HG03066 (cell line): ENCODE results near the gene AMH.

Source experiments
- ATAC-seq: cut with Tn5 transposase; IDR thresholded peaks from one replicate; pipeline ENCODE4 v1.9.1; 2021; ENCODE audit warnings: low read depth; ENCODE audit not compliant: unreplicated experiment

Gene AMH

GRCh38 chr19:2233601-2234280 lies 15.4 kb upstream of the AMH start:
- no peak for ATAC-seq

- no peak for ATAC-seq
Observed at GRCh38 chr19:2234996-2235380, 14.1 kb upstream of the AMH start.

- no peak for ATAC-seq
Observed at GRCh38 chr19:2235381-2236063, 13.6 kb upstream of the AMH start.

GRCh38 chr19:2236064-2236313 lies 13.1 kb upstream of the AMH start:
- no peak for ATAC-seq

- ATAC-seq: peak; percentile 63
Observed at GRCh38 chr19:2236314-2237050, 12.6 kb upstream of the AMH start, which contains the start of the genes PLEKHJ1 and SF3A2. Gene PLEKHJ1, minus strand, starts transcription at chr19:2236329. Its CDS starts 81 bp downstream, at chr19:2236248. Gene SF3A2, plus strand, starts transcription at chr19:2236824. Its CDS starts 6,595 bp downstream, at chr19:2243419.

- ATAC-seq: no peak
Observed at GRCh38 chr19:2237051-2237868, 11.9 kb upstream of the AMH start.

GRCh38 chr19:2237869-2238153 lies 11.3 kb upstream of the AMH start:
- ATAC-seq: no peak

- ATAC-seq: no peak
Observed at GRCh38 chr19:2239173-2239572, 9.9 kb upstream of the AMH start.

GRCh38 chr19:2239771-2240770 lies 9.1 kb upstream of the AMH start:
- no peak for ATAC-seq

GRCh38 chr19:2240881-2241760 lies 8.0 kb upstream of the AMH start:
- no peak for ATAC-seq

- ATAC-seq: no peak
Observed at GRCh38 chr19:2242092-2242537, 7.0 kb upstream of the AMH start.

- ATAC-seq: no peak
Observed at GRCh38 chr19:2242816-2243215, 6.3 kb upstream of the AMH start.

- no peak for ATAC-seq
Observed at GRCh38 chr19:2243274-2244124, 5.6 kb upstream of the AMH start.

GRCh38 chr19:2244125-2244411 lies 5.1 kb upstream of the AMH start:
- ATAC-seq: no peak

GRCh38 chr19:2244486-2244885 lies 4.6 kb upstream of the AMH start:
- no peak for ATAC-seq

- ATAC-seq: no peak
Observed at GRCh38 chr19:2245273-2245672, 3.9 kb upstream of the AMH start.

GRCh38 chr19:2246014-2246620 lies 3.0 kb upstream of the AMH start:
- ATAC-seq: no peak

- ATAC-seq: no peak
Observed at GRCh38 chr19:2246801-2247361, 2.2 kb upstream of the AMH start.
